B cell (primary cell): Measurements from ENCODE around the gene NKX1-1. TPM values are rescaled to one million over a fixed set of nuclear protein-coding genes. Genes with fewer than 3 reads are reported as not detected.

Source experiments
- ATAC-seq: fragments of 200-7000 bp; cut with Tn5 transposase; one replicate; pipeline ENCODE4 v1.10.0; 2021; ENCODE audit warnings: low read depth, mild to moderate bottlenecking, moderate number of reproducible peaks, moderate library complexity
- CTCF ChIA-PET: fragments of 350-600 bp; sonication (Branson Sonifier 250); formaldehyde crosslinking; loops from one replicate; lab custom pipeline; 2021; ENCODE audit warnings: antibody characterized with exemption, inconsistent platforms; lab: Charles Lee
- POLR2A ChIA-PET: fragments of 350-600 bp; sonication (Branson Sonifier 250); formaldehyde crosslinking; loops from one replicate; lab custom pipeline; 2021; ENCODE audit warnings: antibody characterized with exemption; lab: Charles Lee
- DNase-seq: peaks from one replicate; pipeline ENCODE4 v3.0.0; 2013
- H2AFZ ChIP-seq: 2 replicates; pipeline ENCODE4 v1.6.1; 2012; ENCODE audit warnings: mild to moderate bottlenecking, low read depth, low read length; ENCODE audit not compliant: insufficient read depth, poor library complexity, severe bottlenecking
- H3K27ac ChIP-seq, 2 donors: 1 replicate in 1 of 2; 2 replicates in 1 of 2; pipeline ENCODE4 v1.5.1; 2012 to 2013; ENCODE audit warnings: low read length in 2 of 2, mild to moderate bottlenecking in 2 of 2, moderate library complexity in 1 of 2
- H3K27me3 ChIP-seq, 4 experiments: fragments of 200-600 bp in 1 of 4; sonication (generic) in 1 of 4; replicated peaks in 1 of 4; 1 replicate in 2 of 4; 2 replicates in 2 of 4; pipeline versions ENCODE4 v1.6.1 to v1.7.0; 2013 to 2016; ENCODE audit warnings: low read length in 3 of 4, mild to moderate bottlenecking in 2 of 4, mixed read lengths in 1 of 4, moderate library complexity in 1 of 4; ENCODE audit not compliant: insufficient read depth in 4 of 4, control insufficient read depth in 3 of 4; ENCODE audit errors: control extremely low read depth in 1 of 4
- H3K36me3 ChIP-seq, 2 experiments: replicated peaks in 1 of 2; 1 replicate in 1 of 2; 2 replicates in 1 of 2; pipeline versions ENCODE4 v1.6.1 to v1.7.1; 2013; ENCODE audit warnings: low read length in 1 of 2; ENCODE audit not compliant: insufficient read depth in 2 of 2, control insufficient read depth in 1 of 2; ENCODE audit errors: control extremely low read depth in 1 of 2, extremely low read depth in 1 of 2
- H3K4me1 ChIP-seq, 2 donors: fragments of 200-600 bp in 1 of 2; sonication (generic) in 1 of 2; 1 replicate in 1 of 2; 2 replicates in 1 of 2; pipeline versions ENCODE4 v1.5.1 to v1.6.1; 2013 to 2017; ENCODE audit warnings: low read length in 2 of 2; ENCODE audit not compliant: control insufficient read depth in 2 of 2, insufficient read depth in 2 of 2
- H3K4me2 ChIP-seq: replicated peaks from 2 replicates; pipeline ENCODE3; 2012; ENCODE audit warnings: mild to moderate bottlenecking, low read depth, low read length; ENCODE audit not compliant: poor library complexity, severe bottlenecking
- H3K4me3 ChIP-seq, 5 experiments: fragments of 200-600 bp in 1 of 5; sonication (generic) in 1 of 5; 1 replicate in 3 of 5; 2 replicates in 2 of 5; pipeline versions ENCODE4 v1.5.1 to v1.7.0; 2011 to 2016; ENCODE audit warnings: low read length in 4 of 5, mild to moderate bottlenecking in 4 of 5, low read depth in 2 of 5, control low read depth in 1 of 5, moderate library complexity in 1 of 5; ENCODE audit not compliant: insufficient read depth in 1 of 5; ENCODE audit errors: control extremely low read depth in 1 of 5, extremely low read depth in 1 of 5
- H3K79me2 ChIP-seq: fragments of 200-600 bp; sonication (generic); one replicate; pipeline ENCODE4 v1.6.0; 2016; ENCODE audit warnings: low read length; ENCODE audit not compliant: control insufficient read depth, insufficient read depth
- H3K9ac ChIP-seq: fragments of 200-600 bp; sonication (generic); 2 replicates; pipeline ENCODE4 v1.6.1; 2017; ENCODE audit warnings: mild to moderate bottlenecking, low read length, moderate library complexity
- H3K9me3 ChIP-seq, 3 donors: one replicate each; pipeline versions ENCODE4 v1.6.1 to v1.7.1; 2013; ENCODE audit warnings: low read length in 2 of 3; ENCODE audit not compliant: control insufficient read depth in 2 of 3, insufficient read depth in 1 of 3; ENCODE audit errors: control extremely low read depth in 1 of 3
- H4K20me1 ChIP-seq: 2 replicates; pipeline ENCODE4 v1.6.0; 2012; ENCODE audit warnings: mild to moderate bottlenecking, low read length; ENCODE audit not compliant: insufficient read depth, control insufficient read depth, poor library complexity, severe bottlenecking
- H3K27ac Mint-ChIP-seq: one replicate; pipeline ENCODE4 v1.8.0; 2021; ENCODE audit warnings: mixed read lengths
- H3K27me3 Mint-ChIP-seq: one replicate; pipeline ENCODE4 v1.8.0; 2021; ENCODE audit warnings: mixed read lengths
- H3K4me1 Mint-ChIP-seq: one replicate; pipeline ENCODE4 v1.8.0; 2021; ENCODE audit warnings: mixed read lengths
- H3K4me3 Mint-ChIP-seq: one replicate; pipeline ENCODE4 v1.8.0; 2021; ENCODE audit warnings: mixed read lengths
- H3K9me3 Mint-ChIP-seq: one replicate; pipeline ENCODE4 v1.8.0; 2022; ENCODE audit warnings: mixed read lengths; ENCODE audit not compliant: insufficient read depth
- EZH2 ChIP-seq: IDR thresholded peaks from 2 replicates; pipeline ENCODE4 v1.6.1; 2012; ENCODE audit warnings: borderline replicate concordance, low read depth, mild to moderate bottlenecking, moderate library complexity, low read length; ENCODE audit not compliant: insufficient read depth, poor library complexity, severe bottlenecking
- WGBS: methylation state at CpG from one replicate; pipeline ENCODE4 v1.1.5; 2013; ENCODE audit warnings: missing lambda C conversion rate; ENCODE audit not compliant: insufficient coverage; 5-methylcytosine and 5-hydroxymethylcytosine counted together
- intact Hi-C: fragments of 100-400 bp; cut with micrococcal nuclease; formaldehyde crosslinking; loops from one replicate; pipeline ENCODE4 v1.10.0; 2022
- polyA plus RNA-seq: library from polyadenylated mRNA; depleted of rRNA; stranded (reverse); fragments of >200 nt; gene quantifications from 2 replicates; pipeline ENCODE4 v1.2.3, GENCODE V29; 2012
- total RNA-seq, 2 donors: library from RNA; stranded (reverse); fragments of 120-200 nt in 1 of 2; gene quantifications; 1 replicate in 1 of 2; 2 replicates in 1 of 2; pipeline versions ENCODE4 v1.2.3 to v1.2.4, GENCODE V29; 2013 to 2022
- TF ChIP-seq, protein P1 (sequence below): fragments of 200-600 bp; IDR thresholded peaks from one replicate; pipeline ENCODE4 v1.8.0; 2022; ENCODE audit warnings: antibody characterized with exemption, mild to moderate bottlenecking

The NKX1-1 gene
- total and polyA plus RNA-seq, 2 donors (not counting 1 experiment from before 2014, with no cell fraction given), result not detected

DNA sequence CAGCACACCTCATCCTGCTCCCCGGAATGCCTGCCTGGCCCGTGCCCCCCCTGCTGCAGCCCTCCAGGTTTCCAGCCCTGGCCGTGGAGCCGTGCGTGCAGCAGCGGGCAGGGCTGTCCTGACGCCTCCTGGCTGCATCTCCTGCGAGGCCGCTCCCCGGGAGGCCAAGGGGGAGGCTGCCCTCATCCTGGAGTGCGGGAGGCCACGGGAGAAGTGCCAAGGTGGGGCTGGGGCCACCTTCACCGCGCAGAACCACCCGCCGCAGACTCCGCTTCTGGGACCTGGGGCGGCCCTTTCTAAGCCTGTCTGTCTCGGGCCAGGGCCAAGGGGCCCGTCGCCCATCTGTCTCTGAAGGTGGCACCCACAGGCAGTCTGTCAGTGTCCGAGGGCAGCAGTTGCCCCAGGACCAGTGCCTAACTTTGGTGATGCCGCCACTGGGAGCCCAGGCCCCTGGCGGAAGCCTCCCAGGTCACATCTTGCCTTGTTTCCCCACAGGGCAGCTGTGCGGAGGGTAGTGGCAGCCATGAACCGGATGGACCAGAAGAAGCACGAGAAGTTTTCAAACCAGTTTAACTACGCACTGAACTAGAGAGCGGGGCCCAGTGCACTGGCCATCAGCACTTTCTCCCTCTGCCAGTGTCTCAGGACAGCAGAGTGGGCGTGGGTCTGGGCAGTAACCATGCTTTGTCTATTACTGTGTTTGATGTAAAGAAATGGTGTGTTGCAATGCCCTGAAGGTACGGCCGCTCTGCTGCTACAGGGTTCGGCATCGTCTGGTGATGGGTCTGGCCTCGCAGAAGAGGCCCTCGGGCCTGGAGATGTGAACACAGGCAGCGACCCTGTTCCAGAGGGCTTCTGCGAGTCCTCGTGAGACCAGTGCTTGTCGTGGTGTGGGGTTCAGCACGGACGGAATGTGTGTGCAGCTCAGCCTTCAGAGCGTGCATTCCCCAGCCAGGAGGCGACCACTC lies 20.6 kb downstream of the NKX1-1 start:
- Histone ChIP-seq H3K9ac (no peak overlapping the region), H3K36me3 (peaks cover 0 to 2% of the 10 kb centered on the region in 2 experiments), H4K20me1 (no peaks in the 10 kb centered on the region), H3K79me2 (no peaks in the 10 kb centered on the region), H3K4me2 (no peak overlapping the region), H3K4me1 (no peaks in the 10 kb centered on the region), H3K9me3 (peaks cover 2 to 13% (median 12%) of the 10 kb centered on the region in 3 donors), H3K4me3 (no peak overlapping the region), H3K27me3 (no peaks in the 10 kb centered on the region), H2AFZ (no peak overlapping the region), H3K27ac (no peak overlapping the region)
- ATAC-seq (no peak), DNase-seq (no peak)
- H3K27ac Mint-ChIP-seq, result no peak overlapping the region
- H3K9me3 Mint-ChIP-seq, result peaks cover 13% of the 10 kb centered on the region
- no peak overlapping the region for H3K4me3 Mint-ChIP-seq
- no peak for TF ChIP-seq EZH2
- TF ChIP-seq, protein P1, sequence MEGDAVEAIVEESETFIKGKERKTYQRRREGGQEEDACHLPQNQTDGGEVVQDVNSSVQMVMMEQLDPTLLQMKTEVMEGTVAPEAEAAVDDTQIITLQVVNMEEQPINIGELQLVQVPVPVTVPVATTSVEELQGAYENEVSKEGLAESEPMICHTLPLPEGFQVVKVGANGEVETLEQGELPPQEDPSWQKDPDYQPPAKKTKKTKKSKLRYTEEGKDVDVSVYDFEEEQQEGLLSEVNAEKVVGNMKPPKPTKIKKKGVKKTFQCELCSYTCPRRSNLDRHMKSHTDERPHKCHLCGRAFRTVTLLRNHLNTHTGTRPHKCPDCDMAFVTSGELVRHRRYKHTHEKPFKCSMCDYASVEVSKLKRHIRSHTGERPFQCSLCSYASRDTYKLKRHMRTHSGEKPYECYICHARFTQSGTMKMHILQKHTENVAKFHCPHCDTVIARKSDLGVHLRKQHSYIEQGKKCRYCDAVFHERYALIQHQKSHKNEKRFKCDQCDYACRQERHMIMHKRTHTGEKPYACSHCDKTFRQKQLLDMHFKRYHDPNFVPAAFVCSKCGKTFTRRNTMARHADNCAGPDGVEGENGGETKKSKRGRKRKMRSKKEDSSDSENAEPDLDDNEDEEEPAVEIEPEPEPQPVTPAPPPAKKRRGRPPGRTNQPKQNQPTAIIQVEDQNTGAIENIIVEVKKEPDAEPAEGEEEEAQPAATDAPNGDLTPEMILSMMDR, result no peak
- no peaks in the 10 kb centered on the region for H3K4me1 Mint-ChIP-seq
- WGBS, result 97% methylated on average over 44 of the region's 44 CpGs
- CTCF ChIA-PET, result no interaction called here
- H3K27me3 Mint-ChIP-seq, result no peaks in the 10 kb centered on the region
- POLR2A ChIA-PET, result no interaction called here
- intact Hi-C loops, result no loop called here
